Aorta (tissue), 5 donors: ENCODE data around the gene MCF2L. TPM values are rescaled to one million over a fixed set of nuclear protein-coding genes. Genes with fewer than 3 reads are reported as not detected.

Experiments
- ATAC-seq: fragments of 200-7000 bp; cut with Tn5 transposase; one replicate; pipeline ENCODE4 v1.9.1; 2022; ENCODE audit warnings: moderate library complexity; ENCODE audit not compliant: low FRiP score
- DNase-seq, 2 donors: peaks; one replicate each; pipeline ENCODE4 v3.0.0-alpha.2; 2020
- H3K27ac ChIP-seq, 2 donors: one replicate each; pipeline ENCODE4 v1.5.1; 2013; ENCODE audit warnings: low read length in 2 of 2, mild to moderate bottlenecking in 2 of 2, moderate library complexity in 2 of 2, control low read depth in 1 of 2, inconsistent platforms in 1 of 2, low read depth in 1 of 2
- H3K27me3 ChIP-seq, 2 donors: one replicate each; pipeline ENCODE4 v1.6.1; 2013; ENCODE audit warnings: control low read depth in 1 of 2, low read length in 1 of 2, mild to moderate bottlenecking in 1 of 2, moderate library complexity in 1 of 2; ENCODE audit not compliant: insufficient read depth in 2 of 2, control insufficient read depth in 1 of 2
- H3K36me3 ChIP-seq, 2 donors: one replicate each; pipeline ENCODE4 v1.6.1; 2013; ENCODE audit warnings: control low read depth in 1 of 2, low read length in 1 of 2, mild to moderate bottlenecking in 1 of 2; ENCODE audit not compliant: insufficient read depth in 2 of 2, control insufficient read depth in 1 of 2
- H3K4me1 ChIP-seq, 2 donors: one replicate each; pipeline ENCODE4 v1.6.1; 2013; ENCODE audit warnings: low read length in 2 of 2, control low read depth in 1 of 2, mild to moderate bottlenecking in 1 of 2, moderate library complexity in 1 of 2; ENCODE audit not compliant: insufficient read depth in 2 of 2, control insufficient read depth in 1 of 2
- H3K4me3 ChIP-seq, 2 donors: one replicate each; pipeline ENCODE4 v1.5.1; 2013; ENCODE audit warnings: low read length in 2 of 2, control low read depth in 1 of 2, mild to moderate bottlenecking in 1 of 2
- H3K9me3 ChIP-seq: one replicate; pipeline ENCODE4 v1.6.1; 2013; ENCODE audit warnings: mild to moderate bottlenecking, low read length; ENCODE audit not compliant: control insufficient read depth
- WGBS, 2 donors: extraction: QIAGEN DNeasy Blood & Tissue Kit; methylation state at CpG; one replicate each; pipeline ENCODE4 v1.1.7; 2013; 5-methylcytosine and 5-hydroxymethylcytosine counted together
- intact Hi-C, 2 donors: fragments of 100-400 bp; cut with DNase I; formaldehyde crosslinking; loops; one replicate each; pipeline versions ENCODE4 v1.14.2 to v1.15.0; 2022
- polyA plus RNA-seq, 2 donors: library from polyadenylated mRNA; stranded (reverse); fragments of 200-250 nt; gene quantifications; one replicate each; pipeline ENCODE4 v1.2.3, GENCODE V29; 2013
- total RNA-seq, 2 donors: library from RNA; stranded (reverse); fragmentation: NEBNext Ultra II Directional; extraction: Animal tissue kit (Norgen Biotek cat#: 25700); gene quantifications; one replicate each; pipeline ENCODE4 v1.2.1, GENCODE V29; 2021
- donor health status: healthy with polysubstance abuse.
- donor health status: Bipolar disorder and iron deficiency.
- donor health status: DM: no; HTN: no; CAD: no.
- donor health status: DM: no; HTN: no; CAD: no.
- donor health status: DM: yes; HTN: yes; CAD: no.

The MCF2L gene
- total and polyA plus RNA-seq, 4 donors = 3.2 to 73.3 (median 27.6) TPM

GRCh38 chr13:112981451-112981850 lies 12.4 kb downstream of the MCF2L start:
- Histone ChIP-seq H3K4me3 (no peak overlapping the region), H3K27me3 (no peaks in the 10 kb centered on the region), H3K9me3 (no peaks in the 10 kb centered on the region), H3K4me1 (no peaks in the 10 kb centered on the region), H3K36me3 (no peaks in the 10 kb centered on the region), H3K27ac (no peak overlapping the region)
- intact Hi-C loops = no loop called here
- no peak for ATAC-seq
- DNase-seq = no peak
- 83 to 89% methylated on average over 16 to 20 of the region's 20 CpGs for WGBS, 2 donors

- intact Hi-C loops = no loop called here
These were observed 13.4 kb downstream of the MCF2L start for GRCh38 chr13:112982281-112983041.

GRCh38 chr13:112983042-112983305 lies 14.0 kb downstream of the MCF2L start:
- Histone ChIP-seq H3K4me1 (no peaks in the 10 kb centered on the region), H3K27ac (no peak overlapping the region), H3K4me3 (no peak overlapping the region), H3K27me3 (no peaks in the 10 kb centered on the region), H3K9me3 (no peaks in the 10 kb centered on the region), H3K36me3 (no peaks in the 10 kb centered on the region)
- DNase-seq (no peak), ATAC-seq (no peak)
- WGBS, 2 donors = 81 to 87% methylated on average over 5 of the region's 5 CpGs
- intact Hi-C loops = no loop called here

More at GRCh38 chr13:112982281-112983041, 13.4 kb downstream of the MCF2L start:
- Histone ChIP-seq H3K27me3 (no peaks in the 10 kb centered on the region), H3K9me3 (no peaks in the 10 kb centered on the region), H3K36me3 (no peaks in the 10 kb centered on the region), H3K4me3 (no peak overlapping the region), H3K27ac (no peak overlapping the region), H3K4me1 (no peaks in the 10 kb centered on the region)
- 80 to 89% methylated on average over 32 to 33 of the region's 33 CpGs for WGBS, 2 donors
- no peak for DNase-seq
- no peak for ATAC-seq

GRCh38 chr13:112983428-112984196 lies 14.6 kb downstream of the MCF2L start:
- Histone ChIP-seq H3K4me3 (no peak overlapping the region), H3K4me1 (no peaks in the 10 kb centered on the region), H3K27me3 (no peaks in the 10 kb centered on the region), H3K27ac (no peak overlapping the region), H3K9me3 (no peaks in the 10 kb centered on the region), H3K36me3 (no peaks in the 10 kb centered on the region)
- WGBS, 2 donors = 54 to 74% methylated on average over 27 of the region's 27 CpGs
- ATAC-seq = no peak
- DNase-seq = no peak
- intact Hi-C loops = no loop called here

- no peaks in the 10 kb centered on the region for H3K27me3 ChIP-seq
- DNase-seq = no peak
- no peaks in the 10 kb centered on the region for H3K4me1 ChIP-seq
- intact Hi-C loops = no loop called here
- 70 to 76% methylated on average over 11 of the region's 11 CpGs for WGBS, 2 donors
- ATAC-seq = no peak
- no peak overlapping the region for H3K4me3 ChIP-seq
- H3K36me3 ChIP-seq = no peaks in the 10 kb centered on the region
- no peaks in the 10 kb centered on the region for H3K9me3 ChIP-seq
- H3K27ac ChIP-seq = no peak overlapping the region
These were observed 15.5 kb downstream of the MCF2L start for GRCh38 chr13:112984501-112984900.

GRCh38 chr13:112984954-112985802 lies 16.2 kb downstream of the MCF2L start:
- H3K4me1 ChIP-seq = no peaks in the 10 kb centered on the region
- intact Hi-C loops = no loop called here
- DNase-seq (no peak), ATAC-seq (no peak)
- no peak overlapping the region for H3K27ac ChIP-seq
- H3K9me3 ChIP-seq = no peaks in the 10 kb centered on the region
- 78 to 84% methylated on average over 30 of the region's 30 CpGs for WGBS, 2 donors
- H3K36me3 ChIP-seq = no peaks in the 10 kb centered on the region
- no peaks in the 10 kb centered on the region for H3K27me3 ChIP-seq
- H3K4me3 ChIP-seq = no peak overlapping the region

GRCh38 chr13:112985803-112986408 lies 16.9 kb downstream of the MCF2L start:
- no peak overlapping the region for H3K4me3 ChIP-seq
- H3K36me3 ChIP-seq = no peaks in the 10 kb centered on the region
- H3K9me3 ChIP-seq = no peaks in the 10 kb centered on the region
- no peak for ATAC-seq
- H3K27ac ChIP-seq = no peak overlapping the region
- DNase-seq = no peak
- WGBS, 2 donors = 71 to 78% methylated on average over 30 of the region's 30 CpGs
- intact Hi-C loops = no loop called here
- H3K27me3 ChIP-seq = no peaks in the 10 kb centered on the region
- no peaks in the 10 kb centered on the region for H3K4me1 ChIP-seq

GRCh38 chr13:112986470-112986869 lies 17.5 kb downstream of the MCF2L start:
- intact Hi-C loops = no loop called here
- Histone ChIP-seq H3K4me1 (no peaks in the 10 kb centered on the region), H3K9me3 (no peaks in the 10 kb centered on the region), H3K27ac (no peak overlapping the region), H3K36me3 (no peaks in the 10 kb centered on the region), H3K4me3 (no peak overlapping the region), H3K27me3 (no peaks in the 10 kb centered on the region)
- DNase-seq (no peak), ATAC-seq (no peak)
- 77 to 86% methylated on average over 20 of the region's 20 CpGs for WGBS, 2 donors
